PC-3 (cell line): ENCODE measurements around the gene IGFBP7. TPM values are rescaled to one million over a fixed set of nuclear protein-coding genes. Genes with fewer than 3 reads are reported as not detected.

Experiments used
- ATAC-seq: fragments of 200-7000 bp; cut with Tn5 transposase; 2 replicates; pipeline ENCODE4 v1.9.1; 2020; ENCODE audit warnings: mild to moderate bottlenecking, moderate library complexity
- BruUV-seq: library from RNA; stranded (reverse); fragments of 400-500 nt; replicated peaks from 2 replicates; lab custom pipeline; 2021; lab: Mats Ljungman, UMichigan
- CTCF ChIA-PET: fragments of 300-600 bp; sonication (Branson Sonifier 250); formaldehyde crosslinking; loops from one replicate; lab custom pipeline; 2022; ENCODE audit warnings: antibody characterized with exemption; lab: Charles Lee
- POLR2A ChIA-PET: fragments of 300-600 bp; sonication (Branson Sonifier 250); formaldehyde crosslinking; loops from one replicate; lab custom pipeline; 2022; ENCODE audit warnings: antibody characterized with exemption; ENCODE audit not compliant: unreplicated experiment; lab: Charles Lee
- DNase-seq: peaks from one replicate; pipeline ENCODE4 v3.0.0-alpha.2; 2015
- H2AFZ ChIP-seq: fragments of 300-600 bp; sonication (generic); 2 replicates; pipeline ENCODE4 v1.6.0; 2016; ENCODE audit warnings: antibody characterized with exemption, low read length
- H3F3A ChIP-seq: fragments of 300-600 bp; sonication (generic); one replicate; pipeline ENCODE4 v1.6.0; 2017; ENCODE audit warnings: antibody characterized with exemption, low read length, control low read depth, mild to moderate bottlenecking; ENCODE audit not compliant: unreplicated experiment
- H3K27ac ChIP-seq: fragments of 300-600 bp; sonication (generic); 2 replicates; pipeline ENCODE4 v1.5.1; 2016; ENCODE audit warnings: mild to moderate bottlenecking, low read length
- H3K27me3 ChIP-seq: fragments of 300-600 bp; sonication (generic); 2 replicates; pipeline ENCODE4 v1.6.1; 2016; ENCODE audit warnings: low read length, mixed read lengths
- H3K36me3 ChIP-seq: fragments of 300-600 bp; sonication (generic); 2 replicates; pipeline ENCODE4 v1.6.1; 2016; ENCODE audit warnings: low read depth, mixed run types, low read length, mixed read lengths
- H3K4me1 ChIP-seq: fragments of 300-600 bp; sonication (generic); 2 replicates; pipeline ENCODE4 v1.5.1; 2016; ENCODE audit warnings: low read length; ENCODE audit not compliant: insufficient read depth
- H3K4me2 ChIP-seq: fragments of 300-600 bp; sonication (generic); 2 replicates; pipeline ENCODE4 v1.6.0; 2016; ENCODE audit warnings: low read length
- H3K4me3 ChIP-seq: fragments of 300-600 bp; sonication (generic); 2 replicates; pipeline ENCODE4 v1.5.1; 2016; ENCODE audit warnings: mild to moderate bottlenecking, low read length, mixed read lengths
- H3K79me2 ChIP-seq: fragments of 300-600 bp; sonication (generic); 2 replicates; pipeline ENCODE4 v1.6.1; 2017; ENCODE audit warnings: low read length, mixed read lengths
- H3K9ac ChIP-seq: fragments of 300-600 bp; sonication (generic); 2 replicates; pipeline ENCODE4 v1.6.0; 2016; ENCODE audit warnings: mild to moderate bottlenecking, low read length
- H3K9me2 ChIP-seq: fragments of 300-600 bp; sonication (generic); replicated peaks from 2 replicates; pipeline ENCODE4 v1.6.1; 2016; ENCODE audit warnings: mixed run types, low read length, mixed read lengths
- H3K9me3 ChIP-seq: fragments of 300-600 bp; sonication (generic); 2 replicates; pipeline ENCODE4 v1.6.1; 2016; ENCODE audit warnings: low read length, mixed read lengths
- H4K20me1 ChIP-seq: fragments of 300-600 bp; sonication (generic); 2 replicates; pipeline ENCODE4 v1.6.1; 2016; ENCODE audit warnings: low read length, mixed read lengths
- CTCF ChIP-seq: fragments of 300-600 bp; sonication (generic); conservative IDR thresholded peaks from 2 replicates; pipeline ENCODE4 v1.5.1; 2017; ENCODE audit warnings: antibody characterized with exemption, low read depth, mild to moderate bottlenecking, low read length
- EZH2 ChIP-seq: fragments of 300-600 bp; sonication (generic); IDR thresholded peaks from one replicate; pipeline ENCODE4 v1.6.1; 2017; ENCODE audit warnings: antibody characterized with exemption, mild to moderate bottlenecking, low read length; ENCODE audit not compliant: unreplicated experiment
- EZH2phosphoT487 ChIP-seq: fragments of 300-600 bp; sonication (generic); IDR thresholded peaks from 2 replicates; pipeline ENCODE4 v1.6.1; 2018; ENCODE audit warnings: mild to moderate bottlenecking, antibody characterized with exemption, low read length, borderline replicate concordance
- intact Hi-C: fragments of 100-400 bp; cut with micrococcal nuclease; formaldehyde crosslinking; loops from 2 replicates; pipeline ENCODE4 v1.9.0; 2023
- total RNA-seq: library from RNA; depleted of rRNA; stranded (reverse); fragments of >200 nt; gene quantifications from 2 replicates; pipeline ENCODE4 v1.2.3, GENCODE V29; 2014

IGFBP7 gene
- total RNA-seq, 1 experiment from 2014 or later, result not detected

GRCh38 chr4:57059890-57060716, 50.1 kb downstream of the IGFBP7 start:
- Histone ChIP-seq H3K4me2 (no peak overlapping the region), H3K27ac (no peak overlapping the region), H3K4me1 (peaks cover 18% of the 10 kb centered on the region), H3K9ac (no peak overlapping the region), H3K9me3 (no peaks in the 10 kb centered on the region), H3K9me2 (no peaks in the 10 kb centered on the region), H3K36me3 (no peaks in the 10 kb centered on the region), H3K79me2 (no peaks in the 10 kb centered on the region), H3F3A (no peaks in the 10 kb centered on the region), H3K4me3 (no peak overlapping the region), H4K20me1 (no peaks in the 10 kb centered on the region), H3K27me3 (peaks cover 27% of the 10 kb centered on the region), H2AFZ (no peak overlapping the region)
- CTCF ChIA-PET, result no interaction called here
- no peak for TF ChIP-seq CTCF
- TF ChIP-seq EZH2phosphoT487, result no peak
- no peak for TF ChIP-seq EZH2
- DNase-seq (no peak), ATAC-seq (no peak)
- POLR2A ChIA-PET, result no interaction called here
- intact Hi-C loops, result loop anchor here (10.0 kb wide), 1 partner anchor 95 kb away; no protein-coding TSS in a partner anchor
- BruUV-seq, result no TSS peak

- Histone ChIP-seq H3K9me2 (no peaks in the 10 kb centered on the region), H3K9ac (no peak overlapping the region), H3K27me3 (peaks cover 33% of the 10 kb centered on the region), H3K27ac (no peak overlapping the region), H3K9me3 (no peaks in the 10 kb centered on the region), H3F3A (no peaks in the 10 kb centered on the region), H3K36me3 (no peaks in the 10 kb centered on the region), H2AFZ (no peak overlapping the region), H3K4me1 (no peaks in the 10 kb centered on the region), H3K4me3 (no peak overlapping the region), H3K79me2 (no peaks in the 10 kb centered on the region), H3K4me2 (no peak overlapping the region), H4K20me1 (no peaks in the 10 kb centered on the region)
- intact Hi-C loops, result no loop called here
- ATAC-seq (no peak), DNase-seq (no peak)
- BruUV-seq, result no TSS peak
- CTCF ChIA-PET, result no interaction called here
- TF ChIP-seq EZH2, result no peak
- POLR2A ChIA-PET, result no interaction called here
Observed at GRCh38 chr4:57055886-57056285, 54.3 kb downstream of the IGFBP7 start.

GRCh38 chr4:57053508-57053907, 56.7 kb downstream of the IGFBP7 start:
- intact Hi-C loops, result no loop called here
- Histone ChIP-seq H2AFZ (no peak overlapping the region), H3K4me1 (peaks cover 10% of the 10 kb centered on the region), H3F3A (no peaks in the 10 kb centered on the region), H3K9ac (no peak overlapping the region), H3K36me3 (no peaks in the 10 kb centered on the region), H4K20me1 (no peaks in the 10 kb centered on the region), H3K9me3 (no peaks in the 10 kb centered on the region), H3K4me2 (no peak overlapping the region), H3K79me2 (no peaks in the 10 kb centered on the region), H3K9me2 (no peaks in the 10 kb centered on the region), H3K27me3 (peaks cover 33% of the 10 kb centered on the region), H3K27ac (no peak overlapping the region), H3K4me3 (no peak overlapping the region)
- POLR2A ChIA-PET, result no interaction called here
- CTCF ChIA-PET, result no interaction called here
- DNase-seq (no peak), ATAC-seq (0 out of 2 replicates have a peak, but pooled peaks have one; percentile 10)
- BruUV-seq, result no TSS peak
- TF ChIP-seq CTCF, result no peak
